Hepatocyte (in vitro differentiated cells): ENCODE results near the gene ANKS1B. TPM values are rescaled to one million over a fixed set of nuclear protein-coding genes. Genes with fewer than 3 reads are reported as not detected.

ENCODE experiments used
- DNase-seq: peaks from one replicate; pipeline ENCODE4 v3.0.0-alpha.2; 2016; ENCODE audit warnings: low spot score
- H2AFZ ChIP-seq: fragments of 200-600 bp; sonication (generic); 2 replicates; pipeline ENCODE4 v1.6.0; 2016; ENCODE audit warnings: antibody characterized with exemption, mild to moderate bottlenecking
- H3K27ac ChIP-seq: fragments of 200-600 bp; sonication (generic); 2 replicates; pipeline ENCODE4 v1.5.1; 2016; ENCODE audit warnings: mild to moderate bottlenecking
- H3K27me3 ChIP-seq: fragments of 200-600 bp; sonication (generic); 2 replicates; pipeline ENCODE4 v1.6.1; 2016
- H3K36me3 ChIP-seq: fragments of 200-600 bp; sonication (generic); replicated peaks from 2 replicates; pipeline ENCODE4 v1.5.1; 2016; ENCODE audit warnings: low read depth; ENCODE audit not compliant: insufficient read depth
- H3K4me1 ChIP-seq: fragments of 200-600 bp; sonication (generic); 2 replicates; pipeline ENCODE4 v1.5.1; 2016; ENCODE audit warnings: mild to moderate bottlenecking, moderate library complexity; ENCODE audit not compliant: insufficient read depth
- H3K4me2 ChIP-seq: fragments of 200-600 bp; sonication (generic); 2 replicates; pipeline ENCODE4 v1.6.0; 2016
- H3K4me3 ChIP-seq: fragments of 200-600 bp; sonication (generic); 2 replicates; pipeline ENCODE4 v1.5.1; 2016; ENCODE audit warnings: mild to moderate bottlenecking
- H3K79me2 ChIP-seq: fragments of 200-600 bp; sonication (generic); 2 replicates; pipeline ENCODE4 v1.6.0; 2017; ENCODE audit warnings: mild to moderate bottlenecking
- H3K9me2 ChIP-seq: fragments of 200-600 bp; sonication (generic); replicated peaks from 2 replicates; pipeline ENCODE4 v1.6.0; 2017; ENCODE audit warnings: mild to moderate bottlenecking; ENCODE audit not compliant: insufficient read depth
- H3K9me3 ChIP-seq: fragments of 200-600 bp; sonication (generic); 2 replicates; pipeline ENCODE4 v1.5.1; 2016; ENCODE audit warnings: low read depth, mild to moderate bottlenecking
- H4K20me1 ChIP-seq: fragments of 200-600 bp; sonication (generic); 2 replicates; pipeline ENCODE4 v1.6.0; 2016; ENCODE audit warnings: mild to moderate bottlenecking; ENCODE audit not compliant: insufficient read depth, poor library complexity, severe bottlenecking
- CTCF ChIP-seq: fragments of 200-600 bp; sonication (generic); IDR thresholded peaks from 2 replicates; pipeline ENCODE4 v1.5.1; 2016; ENCODE audit warnings: antibody characterized with exemption, mild to moderate bottlenecking; ENCODE audit not compliant: poor library complexity
- EZH2 ChIP-seq: fragments of 200-600 bp; sonication (generic); IDR thresholded peaks from 2 replicates; pipeline ENCODE4 v1.6.1; 2016; ENCODE audit warnings: antibody characterized with exemption, mild to moderate bottlenecking, borderline replicate concordance
- EZH2phosphoT487 ChIP-seq: fragments of 200-600 bp; sonication (generic); IDR thresholded peaks from one replicate; pipeline ENCODE4 v1.6.1; 2018; ENCODE audit warnings: antibody characterized with exemption, mild to moderate bottlenecking, low read depth, moderate library complexity; ENCODE audit not compliant: unreplicated experiment, severe bottlenecking
- WGBS: methylation state at CpG from one replicate; pipeline ENCODE4 v1.1.6; 2016; ENCODE audit warnings: low lambda C conversion rate; ENCODE audit errors: missing lambda C conversion rate; 5-methylcytosine and 5-hydroxymethylcytosine counted together
- polyA plus RNA-seq: library from polyadenylated mRNA; unstranded; fragments of >200 nt; fragmentation: Nextera tagmentation; extraction: Ambion mirVana; gene quantifications from 2 replicates; pipeline ENCODE4 v1.2.1, GENCODE V29; 2016
- total RNA-seq: library from RNA; depleted of rRNA; stranded (reverse); fragments of >200 nt; gene quantifications from 2 replicates; pipeline ENCODE4 v1.2.3, GENCODE V29; 2014

The ANKS1B gene
- total and polyA plus RNA-seq, 2 experiments from 2014 or later, result 1.6 to 2.2 TPM

GRCh38 chr12:99767809-99768208 is 216.9 kb downstream of the ANKS1B start:
- Histone ChIP-seq H3K4me2 (peak overlapping the region; percentile 50), H3K4me3 (no peak overlapping the region), H3K79me2 (no peaks in the 10 kb centered on the region), H3K9me2 (no peaks in the 10 kb centered on the region), H3K27me3 (no peaks in the 10 kb centered on the region), H3K27ac (no peak overlapping the region), H3K36me3 (no peaks in the 10 kb centered on the region), H3K4me1 (no peaks in the 10 kb centered on the region), H2AFZ (peak overlapping the region; percentile 41), H3K9me3 (no peaks in the 10 kb centered on the region), H4K20me1 (no peaks in the 10 kb centered on the region)
- WGBS, result 28% methylated on average over 1 of the region's 1 CpG
- TF ChIP-seq EZH2phosphoT487 (no peak), CTCF (peak; percentile 77)
- peak; percentile 8 for DNase-seq

- H3K4me2 ChIP-seq, result no peak overlapping the region
- 84% methylated on average over 1 of the region's 1 CpG for WGBS
- no peaks in the 10 kb centered on the region for H4K20me1 ChIP-seq
- no peak overlapping the region for H3K27ac ChIP-seq
- no peaks in the 10 kb centered on the region for H3K79me2 ChIP-seq
- H3K36me3 ChIP-seq, result no peaks in the 10 kb centered on the region
- TF ChIP-seq EZH2phosphoT487 (no peak), CTCF (no peak), EZH2 (no peak)
- H2AFZ ChIP-seq, result no peak overlapping the region
- H3K27me3 ChIP-seq, result no peaks in the 10 kb centered on the region
- no peaks in the 10 kb centered on the region for H3K9me3 ChIP-seq
- no peaks in the 10 kb centered on the region for H3K9me2 ChIP-seq
- DNase-seq, result no peak
- no peaks in the 10 kb centered on the region for H3K4me1 ChIP-seq
- no peak overlapping the region for H3K4me3 ChIP-seq
Observed at GRCh38 chr12:99766408-99766807, 218.3 kb downstream of the ANKS1B start.

- Histone ChIP-seq H3K4me3 (no peak overlapping the region), H3K36me3 (no peaks in the 10 kb centered on the region), H2AFZ (no peak overlapping the region), H3K9me3 (no peaks in the 10 kb centered on the region), H3K79me2 (no peaks in the 10 kb centered on the region), H4K20me1 (no peaks in the 10 kb centered on the region), H3K4me1 (no peaks in the 10 kb centered on the region), H3K9me2 (no peaks in the 10 kb centered on the region), H3K27me3 (no peaks in the 10 kb centered on the region), H3K4me2 (no peak overlapping the region), H3K27ac (no peak overlapping the region)
- TF ChIP-seq EZH2 (no peak), CTCF (no peak)
- DNase-seq, result no peak
- 77% methylated on average over 3 of the region's 3 CpGs for WGBS
Observed at GRCh38 chr12:99765469-99766114, 219.1 kb downstream of the ANKS1B start.

DNA sequence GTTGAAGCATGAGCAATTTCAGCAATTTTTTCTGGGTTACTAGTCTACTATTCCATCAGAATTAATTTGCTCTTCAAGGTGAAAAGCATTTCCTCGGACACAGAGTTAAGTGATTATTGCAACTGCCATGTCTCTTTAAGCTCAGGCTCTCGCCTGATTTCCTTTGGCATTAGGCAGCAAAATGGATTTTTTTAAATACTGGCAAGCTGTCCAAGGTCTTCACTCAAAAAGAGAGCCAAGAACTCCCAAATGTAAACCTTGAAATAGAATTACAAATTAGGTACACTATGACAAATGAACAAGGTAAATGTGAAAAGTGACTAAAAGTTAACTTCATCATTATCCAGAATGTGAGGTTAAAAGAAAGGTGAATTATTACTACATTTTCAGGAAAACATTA is 225.3 kb downstream of the ANKS1B start:
- Histone ChIP-seq H3K9me2 (no peaks in the 10 kb centered on the region), H3K27ac (no peak overlapping the region), H3K4me1 (no peaks in the 10 kb centered on the region), H3K27me3 (no peaks in the 10 kb centered on the region), H2AFZ (no peak overlapping the region), H3K36me3 (no peaks in the 10 kb centered on the region), H3K79me2 (no peaks in the 10 kb centered on the region), H4K20me1 (no peaks in the 10 kb centered on the region), H3K4me3 (no peak overlapping the region), H3K4me2 (no peak overlapping the region), H3K9me3 (no peaks in the 10 kb centered on the region)
- no peak for DNase-seq
- TF ChIP-seq EZH2, result no peak
- no peak for TF ChIP-seq CTCF
- no peak for TF ChIP-seq EZH2phosphoT487
- WGBS, result 83% methylated on average over 2 of the region's 2 CpGs
